Aorta (tissue), 5 donors: ENCODE data around the gene FAM240B. TPM values are rescaled to one million over a fixed set of nuclear protein-coding genes. Genes with fewer than 3 reads are reported as not detected.

Experiments used
- ATAC-seq: fragments of 200-7000 bp; cut with Tn5 transposase; one replicate; pipeline ENCODE4 v1.9.1; 2022; ENCODE audit warnings: moderate library complexity; ENCODE audit not compliant: low FRiP score
- DNase-seq, 2 donors: peaks; one replicate each; pipeline ENCODE4 v3.0.0-alpha.2; 2020
- H3K27ac ChIP-seq, 2 donors: one replicate each; pipeline ENCODE4 v1.5.1; 2013; ENCODE audit warnings: low read length in 2 of 2, mild to moderate bottlenecking in 2 of 2, moderate library complexity in 2 of 2, control low read depth in 1 of 2, inconsistent platforms in 1 of 2, low read depth in 1 of 2
- H3K27me3 ChIP-seq, 2 donors: one replicate each; pipeline ENCODE4 v1.6.1; 2013; ENCODE audit warnings: control low read depth in 1 of 2, low read length in 1 of 2, mild to moderate bottlenecking in 1 of 2, moderate library complexity in 1 of 2; ENCODE audit not compliant: insufficient read depth in 2 of 2, control insufficient read depth in 1 of 2
- H3K36me3 ChIP-seq, 2 donors: one replicate each; pipeline ENCODE4 v1.6.1; 2013; ENCODE audit warnings: control low read depth in 1 of 2, low read length in 1 of 2, mild to moderate bottlenecking in 1 of 2; ENCODE audit not compliant: insufficient read depth in 2 of 2, control insufficient read depth in 1 of 2
- H3K4me1 ChIP-seq, 2 donors: one replicate each; pipeline ENCODE4 v1.6.1; 2013; ENCODE audit warnings: low read length in 2 of 2, control low read depth in 1 of 2, mild to moderate bottlenecking in 1 of 2, moderate library complexity in 1 of 2; ENCODE audit not compliant: insufficient read depth in 2 of 2, control insufficient read depth in 1 of 2
- H3K4me3 ChIP-seq, 2 donors: one replicate each; pipeline ENCODE4 v1.5.1; 2013; ENCODE audit warnings: low read length in 2 of 2, control low read depth in 1 of 2, mild to moderate bottlenecking in 1 of 2
- H3K9me3 ChIP-seq: one replicate; pipeline ENCODE4 v1.6.1; 2013; ENCODE audit warnings: mild to moderate bottlenecking, low read length; ENCODE audit not compliant: control insufficient read depth
- WGBS, 2 donors: extraction: QIAGEN DNeasy Blood & Tissue Kit; methylation state at CpG; one replicate each; pipeline ENCODE4 v1.1.7; 2013; 5-methylcytosine and 5-hydroxymethylcytosine counted together
- intact Hi-C, 2 donors: fragments of 100-400 bp; cut with DNase I; formaldehyde crosslinking; loops; one replicate each; pipeline versions ENCODE4 v1.14.2 to v1.15.0; 2022
- polyA plus RNA-seq, 2 donors: library from polyadenylated mRNA; stranded (reverse); fragments of 200-250 nt; gene quantifications; one replicate each; pipeline ENCODE4 v1.2.3, GENCODE V29; 2013
- total RNA-seq, 2 donors: library from RNA; stranded (reverse); fragmentation: NEBNext Ultra II Directional; extraction: Animal tissue kit (Norgen Biotek cat#: 25700); gene quantifications; one replicate each; pipeline ENCODE4 v1.2.1, GENCODE V29; 2021
- donor health status: healthy with polysubstance abuse.
- donor health status: Bipolar disorder and iron deficiency.
- donor health status: DM: no; HTN: no; CAD: no.
- donor health status: DM: no; HTN: no; CAD: no.
- donor health status: DM: yes; HTN: yes; CAD: no.

FAM240B gene
- total and polyA plus RNA-seq, 4 donors, result not detected

- Histone ChIP-seq H3K4me1 (no peaks in the 10 kb centered on the region), H3K27ac (no peak overlapping the region), H3K27me3 (no peaks in the 10 kb centered on the region), H3K4me3 (no peak overlapping the region), H3K9me3 (peaks cover 2% of the 10 kb centered on the region), H3K36me3 (no peaks in the 10 kb centered on the region)
- WGBS, 2 donors, result 86 to 96% methylated on average over 3 of the region's 3 CpGs
- DNase-seq (no peak), ATAC-seq (no peak)
- intact Hi-C loops, result no loop called here
Observed at GRCh38 chr9:38744484-38744883, 24.6 kb upstream of the FAM240B start.

- H3K36me3 ChIP-seq, result no peaks in the 10 kb centered on the region
- peaks cover 2% of the 10 kb centered on the region for H3K9me3 ChIP-seq
- no peaks in the 10 kb centered on the region for H3K27me3 ChIP-seq
- no peaks in the 10 kb centered on the region for H3K4me1 ChIP-seq
- no peak for DNase-seq
- no peak for ATAC-seq
- H3K4me3 ChIP-seq, result no peak overlapping the region
- 57 to 60% methylated on average over 2 of the region's 2 CpGs for WGBS, 2 donors
- no peak overlapping the region for H3K27ac ChIP-seq
- intact Hi-C loops, result no loop called here
Observed at GRCh38 chr9:38737246-38737645, 17.3 kb upstream of the FAM240B start.

- DNase-seq (no peak), ATAC-seq (no peak)
- whole genome bisulfite sequencing, 2 donors, result 90 to 96% methylated on average over 5 of the region's 5 CpGs
- Histone ChIP-seq H3K27ac (no peak overlapping the region), H3K4me3 (no peak overlapping the region), H3K36me3 (no peaks in the 10 kb centered on the region), H3K4me1 (no peaks in the 10 kb centered on the region), H3K9me3 (peaks cover 2% of the 10 kb centered on the region), H3K27me3 (no peaks in the 10 kb centered on the region)
- intact Hi-C loops, result no loop called here
Observed at GRCh38 chr9:38734831-38735230, 14.9 kb upstream of the FAM240B start.

- no peaks in the 10 kb centered on the region for H3K36me3 ChIP-seq
- intact Hi-C loops, result no loop called here
- DNase-seq (no peak), ATAC-seq (no peak)
- no peaks in the 10 kb centered on the region for H3K27me3 ChIP-seq
- no peak overlapping the region for H3K27ac ChIP-seq
- H3K9me3 ChIP-seq, result no peaks in the 10 kb centered on the region
- WGBS, 2 donors, result 72 to 75% methylated on average over 7 of the region's 7 CpGs
- H3K4me3 ChIP-seq, result no peak overlapping the region
- no peaks in the 10 kb centered on the region for H3K4me1 ChIP-seq
Observed at GRCh38 chr9:38733503-38733902, 13.6 kb upstream of the FAM240B start.

- H3K4me1 ChIP-seq, result no peaks in the 10 kb centered on the region
- H3K27me3 ChIP-seq, result no peaks in the 10 kb centered on the region
- 14 to 37% methylated on average over 11 of the region's 11 CpGs for WGBS, 2 donors
- no peaks in the 10 kb centered on the region for H3K36me3 ChIP-seq
- intact Hi-C loops, result no loop called here
- ATAC-seq (no peak), DNase-seq (no peak)
- H3K9me3 ChIP-seq, result no peaks in the 10 kb centered on the region
- no peak overlapping the region for H3K27ac ChIP-seq
- H3K4me3 ChIP-seq, result no peak overlapping the region
Observed at GRCh38 chr9:38732885-38733284, 13.0 kb upstream of the FAM240B start.

GRCh38 chr9:38727497-38728001 is 7.6 kb upstream of the FAM240B start:
- no peaks in the 10 kb centered on the region for H3K4me1 ChIP-seq
- H3K27ac ChIP-seq, result no peak overlapping the region
- WGBS, 2 donors, result 37 to 40% methylated on average over 10 of the region's 10 CpGs
- intact Hi-C loops, result no loop called here
- H3K27me3 ChIP-seq, result no peaks in the 10 kb centered on the region
- no peaks in the 10 kb centered on the region for H3K9me3 ChIP-seq
- H3K4me3 ChIP-seq, result no peak overlapping the region
- no peak for DNase-seq
- ATAC-seq, result no peak
- H3K36me3 ChIP-seq, result no peaks in the 10 kb centered on the region

GRCh38 chr9:38724754-38725153 is 4.8 kb upstream of the FAM240B start:
- 70 to 73% methylated on average over 10 of the region's 10 CpGs for WGBS, 2 donors
- Histone ChIP-seq H3K36me3 (no peaks in the 10 kb centered on the region), H3K27ac (no peak overlapping the region), H3K27me3 (no peaks in the 10 kb centered on the region), H3K4me3 (no peak overlapping the region), H3K4me1 (no peaks in the 10 kb centered on the region), H3K9me3 (no peaks in the 10 kb centered on the region)
- intact Hi-C loops, result no loop called here
- DNase-seq (no peak), ATAC-seq (no peak)

GRCh38 chr9:38718148-38718547 is 1.8 kb downstream of the FAM240B start:
- Histone ChIP-seq H3K4me1 (no peaks in the 10 kb centered on the region), H3K9me3 (no peaks in the 10 kb centered on the region), H3K36me3 (no peaks in the 10 kb centered on the region), H3K4me3 (no peak overlapping the region), H3K27me3 (no peaks in the 10 kb centered on the region), H3K27ac (no peak overlapping the region)
- no peak for DNase-seq
- ATAC-seq, result no peak
- WGBS, 2 donors, result 84% methylated on average over 1 of the region's 1 CpG
- intact Hi-C loops, result no loop called here

- no peaks in the 10 kb centered on the region for H3K4me1 ChIP-seq
- WGBS, 2 donors, result 59 to 87% methylated on average over 2 of the region's 2 CpGs
- H3K36me3 ChIP-seq, result no peaks in the 10 kb centered on the region
- ATAC-seq (no peak), DNase-seq (no peak)
- intact Hi-C loops, result no loop called here
- H3K9me3 ChIP-seq, result no peaks in the 10 kb centered on the region
- H3K27me3 ChIP-seq, result no peaks in the 10 kb centered on the region
- H3K4me3 ChIP-seq, result no peak overlapping the region
- H3K27ac ChIP-seq, result no peak overlapping the region
Observed at GRCh38 chr9:38715684-38716083, 4.2 kb downstream of the FAM240B start.
